ENCODE measurements around the gene EID3. TPM values are rescaled to one million over a fixed set of nuclear protein-coding genes. Genes with fewer than 3 reads are reported as not detected.
A peak's percentile ranks its signal among the peaks of the same experiment; 100 is the strongest.

The EID3 gene
- total RNA-seq, 2 donors from 2014 or later = 2.9 to 4.6 TPM

GRCh38 chr12:104304261-104305009, 896 bp downstream of the EID3 start:
- 83 to 87% methylated on average over 10 of the region's 10 CpGs for WGBS, 2 donors
- no peaks in the 10 kb centered on the region for H3K9me3 ChIP-seq
- peak overlapping the region in 2 of 4 donors; percentile 36 to 51 for H3K27ac ChIP-seq
- no peaks in the 10 kb centered on the region for H3K27me3 ChIP-seq
- intact Hi-C loops (cut with DNase I) = no loop called here
- no peak for TF ChIP-seq CTCF (IDR thresholded peaks at IDR 0.05)
- TF ChIP-seq POLR2A (IDR thresholded peaks at IDR 0.05) = no peak
- H3K4me1 ChIP-seq = peaks cover 15% of the 10 kb centered on the region
- no peaks in the 10 kb centered on the region for H3K36me3 ChIP-seq (replicated peaks in 1 of 2; ENCODE audit: insufficient read depth in 1 of 2, low read depth in 2 of 2)
- peak overlapping the region in 1 of 2 donors; percentile 2 for H3K4me3 ChIP-seq
- ATAC-seq = no peak
- DNase-seq = no peak

DNA sequence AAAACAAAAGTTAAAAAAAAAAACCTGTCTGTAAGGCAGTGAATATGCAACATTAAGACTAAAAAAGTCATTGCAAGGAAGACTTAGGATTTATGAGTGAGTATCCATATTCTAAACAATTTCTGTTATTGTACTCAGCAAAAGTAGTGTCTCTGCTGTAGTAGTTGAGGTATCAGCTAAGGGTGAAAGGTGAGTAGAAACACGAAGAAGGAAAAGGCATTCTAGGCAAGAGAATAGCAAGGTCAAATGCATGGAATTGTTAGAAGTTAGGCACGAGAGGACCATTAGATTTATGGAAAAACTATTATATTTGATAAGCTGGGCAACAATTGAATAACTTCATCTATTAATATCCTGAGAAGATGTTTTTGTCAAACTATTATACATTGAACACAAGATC, 1.8 kb downstream of the EID3 start:
- intact Hi-C loops (cut with DNase I) = no loop called here
- WGBS, 2 donors = 79 to 81% methylated on average over 2 of the region's 2 CpGs
- ATAC-seq (no peak), DNase-seq (no peak)
- Histone ChIP-seq H3K4me3 (no peak overlapping the region), H3K27me3 (no peaks in the 10 kb centered on the region), H3K9me3 (no peaks in the 10 kb centered on the region), H3K27ac (no peak overlapping the region), H3K4me1 (peaks cover 15% of the 10 kb centered on the region), H3K36me3 (replicated peaks in 1 of 2; ENCODE audit: insufficient read depth in 1 of 2, low read depth in 2 of 2) (no peaks in the 10 kb centered on the region)
- TF ChIP-seq CTCF (IDR thresholded peaks at IDR 0.05) (no peak), POLR2A (IDR thresholded peaks at IDR 0.05) (no peak)

- Histone ChIP-seq H3K4me3 (no peak overlapping the region), H3K27me3 (no peaks in the 10 kb centered on the region), H3K9me3 (no peaks in the 10 kb centered on the region), H3K27ac (no peak overlapping the region), H3K4me1 (peaks cover 15% of the 10 kb centered on the region), H3K36me3 (replicated peaks in 1 of 2; ENCODE audit: insufficient read depth in 1 of 2, low read depth in 2 of 2) (peaks cover 0 to under 1% of the 10 kb centered on the region in 2 donors)
- DNase-seq = no peak
- intact Hi-C loops (cut with DNase I) = no loop called here
- WGBS, 2 donors = 94 to 96% methylated on average over 2 of the region's 2 CpGs
- no peak for TF ChIP-seq POLR2A (IDR thresholded peaks at IDR 0.05)
- no peak for TF ChIP-seq CTCF (IDR thresholded peaks at IDR 0.05)
- no peak for ATAC-seq
Observed at GRCh38 chr12:104306376-104306775, 2.8 kb downstream of the EID3 start.

GRCh38 chr12:104306943-104307654, 3.6 kb downstream of the EID3 start:
- 69 to 76% methylated on average over 6 of the region's 6 CpGs for WGBS, 2 donors
- Histone ChIP-seq H3K9me3 (no peaks in the 10 kb centered on the region), H3K27me3 (no peaks in the 10 kb centered on the region), H3K4me3 (no peak overlapping the region), H3K36me3 (replicated peaks in 1 of 2; ENCODE audit: insufficient read depth in 1 of 2, low read depth in 2 of 2) (peaks cover 0 to 4% of the 10 kb centered on the region in 2 donors), H3K27ac (no peak overlapping the region), H3K4me1 (peaks cover 15% of the 10 kb centered on the region)
- ATAC-seq = no peak
- TF ChIP-seq CTCF (IDR thresholded peaks at IDR 0.05) (no peak), POLR2A (IDR thresholded peaks at IDR 0.05) (no peak)
- intact Hi-C loops (cut with DNase I) = no loop called here
- DNase-seq = no peak
